AG04449 (cell line): ENCODE data around the gene RPL12.
A peak's percentile ranks its signal among the peaks of the same experiment; 100 is the strongest.

ENCODE experiments used
- CTCF ChIA-PET: fragments of 350-600 bp; formaldehyde crosslinking; extraction: SDS; loops from one replicate; lab custom pipeline; 2021; ENCODE audit warnings: antibody characterized with exemption; lab: Yijun Ruan, JAX
- POLR2A ChIA-PET: fragments of 400-600, 350-600 bp; formaldehyde crosslinking; extraction: SDS; loops from one replicate; lab custom pipeline; 2020; ENCODE audit warnings: antibody characterized with exemption, inconsistent platforms; lab: Yijun Ruan, JAX
- DNase-seq: peaks from one replicate; pipeline ENCODE4 v3.0.0-alpha.2; 2010; ENCODE audit warnings: low read depth, low spot score
- H3K4me3 ChIP-seq: 2 replicates; pipeline ENCODE4 v1.5.1; 2011; ENCODE audit warnings: low read depth, mild to moderate bottlenecking, control low read depth, low read length
- TF ChIP-seq, protein P1 (sequence below): IDR thresholded peaks from one replicate; pipeline ENCODE4 v1.5.1; 2011; ENCODE audit warnings: mild to moderate bottlenecking, moderate library complexity, low read length, control low read depth, inconsistent platforms; ENCODE audit not compliant: insufficient read depth; ENCODE audit errors: missing control alignments

The RPL12 gene

DNA sequence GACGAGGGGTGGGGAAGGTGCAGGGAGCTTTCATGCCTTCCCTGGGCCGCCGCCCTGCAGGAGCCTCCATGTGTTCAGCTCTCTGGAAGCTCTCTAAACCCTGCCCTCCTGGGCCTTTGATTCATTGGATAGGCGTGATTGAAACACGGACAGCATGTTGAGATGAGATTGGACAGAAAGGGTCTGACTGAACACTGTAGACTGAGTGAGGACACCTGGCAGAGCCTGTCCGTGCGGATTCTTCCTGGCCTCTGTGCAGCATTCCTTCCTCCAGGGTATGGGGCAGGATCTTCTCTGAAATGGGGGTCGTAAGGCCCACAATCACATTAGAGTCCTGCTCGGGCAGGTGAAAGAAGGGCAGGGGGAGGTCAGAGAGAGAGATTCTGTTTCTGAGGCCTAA is 12.8 kb downstream of the RPL12 start:
- POLR2A ChIA-PET, result no interaction called here
- DNase-seq, result no peak
- CTCF ChIA-PET, result no interaction called here
- H3K4me3 ChIP-seq, result no peak overlapping the region
- TF ChIP-seq, protein P1, sequence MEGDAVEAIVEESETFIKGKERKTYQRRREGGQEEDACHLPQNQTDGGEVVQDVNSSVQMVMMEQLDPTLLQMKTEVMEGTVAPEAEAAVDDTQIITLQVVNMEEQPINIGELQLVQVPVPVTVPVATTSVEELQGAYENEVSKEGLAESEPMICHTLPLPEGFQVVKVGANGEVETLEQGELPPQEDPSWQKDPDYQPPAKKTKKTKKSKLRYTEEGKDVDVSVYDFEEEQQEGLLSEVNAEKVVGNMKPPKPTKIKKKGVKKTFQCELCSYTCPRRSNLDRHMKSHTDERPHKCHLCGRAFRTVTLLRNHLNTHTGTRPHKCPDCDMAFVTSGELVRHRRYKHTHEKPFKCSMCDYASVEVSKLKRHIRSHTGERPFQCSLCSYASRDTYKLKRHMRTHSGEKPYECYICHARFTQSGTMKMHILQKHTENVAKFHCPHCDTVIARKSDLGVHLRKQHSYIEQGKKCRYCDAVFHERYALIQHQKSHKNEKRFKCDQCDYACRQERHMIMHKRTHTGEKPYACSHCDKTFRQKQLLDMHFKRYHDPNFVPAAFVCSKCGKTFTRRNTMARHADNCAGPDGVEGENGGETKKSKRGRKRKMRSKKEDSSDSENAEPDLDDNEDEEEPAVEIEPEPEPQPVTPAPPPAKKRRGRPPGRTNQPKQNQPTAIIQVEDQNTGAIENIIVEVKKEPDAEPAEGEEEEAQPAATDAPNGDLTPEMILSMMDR, result no peak

DNA sequence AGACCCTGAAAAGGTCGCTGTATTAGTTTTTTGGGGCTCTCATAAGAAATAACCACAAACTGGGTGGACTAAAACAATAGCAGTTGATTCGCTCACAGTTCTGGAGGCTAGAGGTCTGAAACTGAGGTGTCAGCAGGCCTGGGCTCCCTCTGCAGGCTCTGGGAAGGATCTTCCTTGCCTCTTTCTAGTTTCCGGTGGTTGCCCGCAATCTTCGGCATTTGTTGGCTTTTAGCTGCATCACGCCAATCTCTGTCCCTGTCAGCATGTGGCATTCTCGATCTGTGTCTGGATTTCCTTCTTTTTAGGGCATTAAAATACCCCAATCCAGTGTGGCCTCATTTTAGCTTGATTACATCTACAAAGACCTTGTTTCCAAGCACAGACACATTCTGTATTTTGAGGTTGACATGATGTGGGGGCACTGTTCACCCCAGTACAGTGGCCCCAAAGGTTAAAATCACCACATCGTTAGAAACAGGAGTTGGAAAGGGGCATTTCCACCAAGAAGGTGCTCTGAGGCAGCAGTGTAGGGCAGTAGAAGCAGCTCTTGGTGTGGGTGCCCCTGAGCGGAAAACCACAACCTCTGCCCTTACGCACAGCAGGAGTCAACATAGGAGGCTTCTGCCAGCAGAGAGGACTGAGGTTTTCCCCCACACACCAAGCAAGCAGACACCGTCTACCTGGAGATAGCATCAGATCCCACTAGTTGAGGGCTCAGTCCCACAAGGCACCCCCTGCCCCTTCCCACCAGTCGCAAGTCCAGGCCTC is 13.5 kb downstream of the RPL12 start:
- TF ChIP-seq, protein P1, result peak; percentile 6

GRCh38 chr9:127430415-127430814 is 20.8 kb downstream of the RPL12 start:
- H3K4me3 ChIP-seq, result no peak overlapping the region
- ChIA-PET CTCF (interaction anchor here (1.3 kb wide), 1 partner anchor 10 kb away, joined by 4 read pairs; no protein-coding TSS in a partner anchor), POLR2A (no interaction called here)

More for the DNA sequence above, 13.5 kb downstream of the RPL12 start:
- ChIA-PET POLR2A (no interaction called here), CTCF (no interaction called here)
- no peak for DNase-seq
- no peak overlapping the region for H3K4me3 ChIP-seq

GRCh38 chr9:127428348-127428747 is 22.9 kb downstream of the RPL12 start:
- POLR2A ChIA-PET, result no interaction called here
- TF ChIP-seq, protein P1, result no peak
- DNase-seq, result no peak
- CTCF ChIA-PET, result no interaction called here
- no peak overlapping the region for H3K4me3 ChIP-seq

More at GRCh38 chr9:127430415-127430814, 20.8 kb downstream of the RPL12 start:
- DNase-seq, result no peak
- TF ChIP-seq, protein P1, result no peak

- no peak for DNase-seq
- POLR2A ChIA-PET, result no interaction called here
- no peak overlapping the region for H3K4me3 ChIP-seq
- CTCF ChIA-PET, result no interaction called here
- TF ChIP-seq, protein P1, result no peak
Observed at GRCh38 chr9:127426756-127427155, 24.4 kb downstream of the RPL12 start.

- TF ChIP-seq, protein P1, result no peak
- DNase-seq, result no peak
- H3K4me3 ChIP-seq, result peak overlapping the region; percentile 94
- POLR2A ChIA-PET, result interaction anchor here (1.0 to 2.6 kb wide), 3 partner anchors 25 to 28 kb away, joined by 5 to 19 read pairs (median 5); partner anchors contain the start of genes LRSAM1, RPL12 and SLC2A8
- CTCF ChIA-PET, result interaction anchor here (1.4 to 1.8 kb wide), 2 partner anchors 141 to 209 kb away, joined by 4 to 5 read pairs; no protein-coding TSS in a partner anchor
Observed at GRCh38 chr9:127424676-127424999, 26.6 kb downstream of the RPL12 start.
